HG02763 (cell line): ENCODE data around the gene RER1.
A peak's percentile ranks its signal among the peaks of the same experiment; 100 is the strongest.

ENCODE experiments used
- ATAC-seq: cut with Tn5 transposase; IDR thresholded peaks from one replicate; pipeline ENCODE4 v1.9.1; 2021; ENCODE audit warnings: mild to moderate bottlenecking, moderate library complexity; ENCODE audit not compliant: unreplicated experiment

RER1 gene

GRCh38 chr1:2405588-2406295 lies 14.1 kb downstream of the RER1 start:
- no peak for ATAC-seq

- no peak for ATAC-seq
These were observed 14.9 kb downstream of the RER1 start for GRCh38 chr1:2406451-2407041.

- ATAC-seq, result no peak
These were observed 15.7 kb downstream of the RER1 start for GRCh38 chr1:2407166-2407990.

- ATAC-seq, result no peak
These were observed 16.3 kb downstream of the RER1 start for GRCh38 chr1:2407991-2408275.

- no peak for ATAC-seq
These were observed 16.8 kb downstream of the RER1 start for GRCh38 chr1:2408456-2408855.

GRCh38 chr1:2408859-2409276 lies 17.2 kb downstream of the RER1 start:
- no peak for ATAC-seq

- no peak for ATAC-seq
These were observed 18.1 kb downstream of the RER1 start for GRCh38 chr1:2409745-2410144.

GRCh38 chr1:2411801-2412394 lies 20.3 kb downstream of the RER1 start:
- peak; percentile 28 for ATAC-seq

GRCh38 chr1:2412395-2412772 lies 20.7 kb downstream of the RER1 start, which contains the start of gene PEX10:
Gene PEX10 (minus strand): TSS chr1:2412564. CDS start chr1:2412502, 62 bp downstream.
- peak; percentile 76 for ATAC-seq

- peak; percentile 9 for ATAC-seq
These were observed 21.3 kb downstream of the RER1 start for GRCh38 chr1:2412773-2413494.

GRCh38 chr1:2413495-2414296 lies 22.1 kb downstream of the RER1 start:
- no peak for ATAC-seq

- ATAC-seq, result no peak
These were observed 22.8 kb downstream of the RER1 start for GRCh38 chr1:2414297-2414958.

- no peak for ATAC-seq
These were observed 23.7 kb downstream of the RER1 start for GRCh38 chr1:2415337-2415736.

- no peak for ATAC-seq
These were observed 24.2 kb downstream of the RER1 start for GRCh38 chr1:2415801-2416208.

GRCh38 chr1:2416403-2416802 lies 24.8 kb downstream of the RER1 start:
- ATAC-seq, result no peak

GRCh38 chr1:2417083-2417832 lies 25.6 kb downstream of the RER1 start:
- ATAC-seq, result no peak

GRCh38 chr1:2417833-2418225 lies 26.2 kb downstream of the RER1 start:
- no peak for ATAC-seq

- no peak for ATAC-seq
These were observed 27.2 kb downstream of the RER1 start for GRCh38 chr1:2418791-2419320.

GRCh38 chr1:2419416-2419815 lies 27.8 kb downstream of the RER1 start:
- no peak for ATAC-seq
